ENCODE data around the gene PCSK6. TPM values are rescaled to one million over a fixed set of nuclear protein-coding genes. Genes with fewer than 3 reads are reported as not detected.
"Not testable (repeated sequence)": the region's sequence is repeated elsewhere in the genome, so short reads cannot be mapped to it uniquely, and the experiment has no call there.

The PCSK6 gene
- total RNA-seq, 1 donor from 2014 or later: 6.8 TPM

DNA sequence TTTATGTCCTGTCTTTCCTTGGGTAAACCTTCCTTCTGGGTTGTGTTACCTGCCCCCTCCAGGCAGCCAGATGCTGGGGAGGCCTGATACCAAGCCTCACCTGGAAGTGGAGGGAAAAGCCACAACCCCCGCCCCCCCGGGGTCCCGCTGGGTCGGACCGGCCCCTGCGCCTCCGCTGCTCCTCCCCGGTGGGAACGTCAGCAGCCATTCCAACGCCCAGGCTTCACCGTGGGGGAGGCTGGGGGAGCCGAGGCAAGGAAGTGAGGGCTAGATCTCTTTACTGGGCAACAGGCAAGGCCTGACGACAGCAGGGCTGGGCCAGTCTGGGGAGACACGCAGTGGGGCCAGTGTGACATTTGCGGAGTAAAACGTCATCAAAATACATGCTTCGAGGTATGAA, 141.5 kb downstream of the PCSK6 start:
- Histone ChIP-seq H3K4me3 (ENCODE audit: low read depth, low read length) (no peak overlapping the region), H3K27me3 (ENCODE audit: control insufficient read depth, insufficient read depth, low read length) (peaks cover 9% of the 10 kb centered on the region), H3K36me3 (ENCODE audit: control insufficient read depth, insufficient read depth, low read length) (no peaks in the 10 kb centered on the region)
- no peak for FAIRE-seq
- no peak for DNase-seq (ENCODE audit: low read depth)
- TF ChIP-seq, protein P1, sequence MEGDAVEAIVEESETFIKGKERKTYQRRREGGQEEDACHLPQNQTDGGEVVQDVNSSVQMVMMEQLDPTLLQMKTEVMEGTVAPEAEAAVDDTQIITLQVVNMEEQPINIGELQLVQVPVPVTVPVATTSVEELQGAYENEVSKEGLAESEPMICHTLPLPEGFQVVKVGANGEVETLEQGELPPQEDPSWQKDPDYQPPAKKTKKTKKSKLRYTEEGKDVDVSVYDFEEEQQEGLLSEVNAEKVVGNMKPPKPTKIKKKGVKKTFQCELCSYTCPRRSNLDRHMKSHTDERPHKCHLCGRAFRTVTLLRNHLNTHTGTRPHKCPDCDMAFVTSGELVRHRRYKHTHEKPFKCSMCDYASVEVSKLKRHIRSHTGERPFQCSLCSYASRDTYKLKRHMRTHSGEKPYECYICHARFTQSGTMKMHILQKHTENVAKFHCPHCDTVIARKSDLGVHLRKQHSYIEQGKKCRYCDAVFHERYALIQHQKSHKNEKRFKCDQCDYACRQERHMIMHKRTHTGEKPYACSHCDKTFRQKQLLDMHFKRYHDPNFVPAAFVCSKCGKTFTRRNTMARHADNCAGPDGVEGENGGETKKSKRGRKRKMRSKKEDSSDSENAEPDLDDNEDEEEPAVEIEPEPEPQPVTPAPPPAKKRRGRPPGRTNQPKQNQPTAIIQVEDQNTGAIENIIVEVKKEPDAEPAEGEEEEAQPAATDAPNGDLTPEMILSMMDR (IDR thresholded peaks at IDR 0.05; ENCODE audit: insufficient read depth, low read length, severe bottlenecking): no peak

DNA sequence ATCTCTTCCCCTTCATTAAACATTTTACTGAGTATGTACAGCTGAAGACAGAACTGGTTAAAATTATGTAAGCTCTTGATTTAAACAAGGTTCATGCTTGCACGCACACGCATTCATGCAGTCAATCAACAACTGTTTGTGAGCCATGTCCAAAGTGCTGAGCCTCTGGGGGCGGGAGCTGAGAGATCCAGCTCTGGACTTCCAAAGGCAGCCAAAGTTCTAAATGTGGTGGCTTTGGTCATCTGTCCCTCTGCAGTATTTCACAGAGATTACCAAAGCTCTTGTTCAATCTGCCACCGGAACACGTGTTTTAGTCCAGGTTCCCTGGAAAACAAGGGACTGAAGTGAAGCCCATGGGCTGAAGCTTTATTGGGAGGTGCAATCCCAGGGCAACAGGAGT, 142.1 kb downstream of the PCSK6 start:
- DNase-seq (ENCODE audit: low read depth) (no peak), FAIRE-seq (no peak)
- no peak overlapping the region for H3K4me3 ChIP-seq (ENCODE audit: low read depth, low read length)
- H3K36me3 ChIP-seq (ENCODE audit: control insufficient read depth, insufficient read depth, low read length): no peaks in the 10 kb centered on the region
- TF ChIP-seq, protein P1 (IDR thresholded peaks at IDR 0.05; ENCODE audit: insufficient read depth, low read length, severe bottlenecking): no peak
- H3K27me3 ChIP-seq (ENCODE audit: control insufficient read depth, insufficient read depth, low read length): peaks cover 9% of the 10 kb centered on the region

DNA sequence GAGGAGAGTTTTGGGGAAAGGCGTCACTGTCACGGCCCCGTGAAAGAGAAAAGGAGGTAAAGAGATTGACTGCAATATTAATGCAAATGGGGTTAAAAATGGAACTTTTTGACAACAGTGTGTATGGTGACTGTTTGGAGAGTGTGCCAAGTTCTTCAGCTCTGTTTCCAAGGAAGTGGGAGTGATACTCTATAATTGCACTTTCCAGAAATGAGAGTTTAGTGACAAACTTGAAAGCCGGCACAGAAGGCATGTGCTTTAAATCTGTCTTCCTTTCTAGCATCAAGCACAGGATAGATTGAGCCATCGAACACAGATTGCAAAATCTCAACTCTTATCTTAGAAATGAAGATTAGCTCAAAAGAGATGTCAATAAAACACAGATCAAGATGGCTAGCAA, 142.6 kb downstream of the PCSK6 start:
- H3K36me3 ChIP-seq (ENCODE audit: control insufficient read depth, insufficient read depth, low read length): no peaks in the 10 kb centered on the region
- TF ChIP-seq, protein P1 (IDR thresholded peaks at IDR 0.05; ENCODE audit: insufficient read depth, low read length, severe bottlenecking): no peak
- H3K4me3 ChIP-seq (ENCODE audit: low read depth, low read length): no peak overlapping the region
- no peak for FAIRE-seq
- DNase-seq (ENCODE audit: low read depth): no peak
- peaks cover 9% of the 10 kb centered on the region for H3K27me3 ChIP-seq (ENCODE audit: control insufficient read depth, insufficient read depth, low read length)

DNA sequence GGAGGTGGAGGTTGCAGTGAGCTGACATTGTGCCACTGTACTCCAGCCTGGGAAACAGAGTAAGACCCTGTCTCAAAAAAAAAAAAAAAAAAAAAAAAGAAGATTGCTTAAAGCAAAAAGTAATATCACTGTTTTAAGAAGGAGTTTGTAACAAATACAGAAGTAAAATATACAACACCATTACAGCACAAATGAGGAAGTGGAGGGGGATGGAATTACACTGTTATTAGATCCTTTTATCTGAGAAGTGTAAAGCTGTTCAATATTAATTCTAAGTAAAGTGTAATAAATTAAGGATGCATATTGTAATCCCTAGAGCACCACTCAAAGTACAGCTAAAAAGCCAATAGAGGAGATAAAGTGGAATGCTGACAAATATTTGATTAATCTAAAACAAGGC, 147.5 kb downstream of the PCSK6 start:
- DNase-seq (ENCODE audit: low read depth) (no peak), FAIRE-seq (no peak)
- TF ChIP-seq, protein P1 (IDR thresholded peaks at IDR 0.05; ENCODE audit: insufficient read depth, low read length, severe bottlenecking): no peak
- Histone ChIP-seq H3K27me3 (ENCODE audit: control insufficient read depth, insufficient read depth, low read length) (peaks cover 4% of the 10 kb centered on the region), H3K36me3 (ENCODE audit: control insufficient read depth, insufficient read depth, low read length) (no peaks in the 10 kb centered on the region), H3K4me3 (ENCODE audit: low read depth, low read length) (no peak overlapping the region)

DNA sequence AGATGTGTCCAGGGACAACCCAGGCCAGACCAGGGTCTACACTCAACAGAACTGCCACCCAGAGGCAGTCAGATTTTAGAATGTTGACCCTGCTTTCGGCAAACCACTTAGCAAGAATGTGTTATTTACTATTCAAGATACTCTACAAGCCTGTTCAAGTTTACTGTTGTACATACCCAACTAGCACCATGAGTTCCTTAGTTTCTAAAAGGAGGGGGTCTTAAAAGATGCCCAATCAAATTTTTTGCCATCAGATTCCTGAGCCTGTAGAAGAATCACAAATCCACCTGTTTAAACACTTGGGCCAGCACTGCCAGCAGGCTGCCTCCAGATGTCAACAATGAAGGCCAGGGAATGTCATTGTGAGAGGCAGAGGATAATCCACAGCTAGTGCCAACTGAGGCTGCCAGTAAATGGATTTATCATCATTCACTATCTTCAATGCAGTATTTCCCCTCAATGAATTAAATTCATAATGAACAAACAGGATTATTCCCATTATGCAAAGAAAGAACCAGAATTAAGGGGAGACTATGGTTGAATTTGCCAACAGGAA, 150.9 kb downstream of the PCSK6 start:
- H3K27me3 ChIP-seq (ENCODE audit: control insufficient read depth, insufficient read depth, low read length): no peaks in the 10 kb centered on the region
- FAIRE-seq: no peak
- DNase-seq (ENCODE audit: low read depth): no peak
- no peaks in the 10 kb centered on the region for H3K36me3 ChIP-seq (ENCODE audit: control insufficient read depth, insufficient read depth, low read length)
- TF ChIP-seq, protein P1 (IDR thresholded peaks at IDR 0.05; ENCODE audit: insufficient read depth, low read length, severe bottlenecking): no peak
- H3K4me3 ChIP-seq (ENCODE audit: low read depth, low read length): no peak overlapping the region

DNA sequence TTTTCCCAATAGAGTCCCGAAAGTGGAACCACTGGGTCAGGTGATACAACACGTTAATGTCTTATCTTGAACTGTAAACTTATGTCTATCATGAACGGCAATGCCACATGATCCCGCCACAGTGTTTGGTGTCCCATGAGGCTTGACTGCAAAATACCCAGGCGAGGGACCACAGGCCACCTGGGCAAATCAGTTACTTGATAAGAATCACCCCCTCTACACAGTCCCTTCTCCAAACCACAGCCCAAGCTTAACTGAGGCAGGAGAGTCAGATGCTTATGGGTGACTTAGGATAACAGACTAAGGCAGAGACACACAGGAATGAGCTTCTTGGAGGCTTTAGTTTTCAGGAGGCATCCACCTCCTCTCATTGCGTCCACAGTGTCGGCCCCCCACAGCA, 151.5 kb downstream of the PCSK6 start:
- Histone ChIP-seq H3K36me3 (ENCODE audit: control insufficient read depth, insufficient read depth, low read length) (no peaks in the 10 kb centered on the region), H3K4me3 (ENCODE audit: low read depth, low read length) (no peak overlapping the region), H3K27me3 (ENCODE audit: control insufficient read depth, insufficient read depth, low read length) (no peaks in the 10 kb centered on the region)
- DNase-seq (ENCODE audit: low read depth): no peak
- no peak for FAIRE-seq
- TF ChIP-seq, protein P1 (IDR thresholded peaks at IDR 0.05; ENCODE audit: insufficient read depth, low read length, severe bottlenecking): no peak

DNA sequence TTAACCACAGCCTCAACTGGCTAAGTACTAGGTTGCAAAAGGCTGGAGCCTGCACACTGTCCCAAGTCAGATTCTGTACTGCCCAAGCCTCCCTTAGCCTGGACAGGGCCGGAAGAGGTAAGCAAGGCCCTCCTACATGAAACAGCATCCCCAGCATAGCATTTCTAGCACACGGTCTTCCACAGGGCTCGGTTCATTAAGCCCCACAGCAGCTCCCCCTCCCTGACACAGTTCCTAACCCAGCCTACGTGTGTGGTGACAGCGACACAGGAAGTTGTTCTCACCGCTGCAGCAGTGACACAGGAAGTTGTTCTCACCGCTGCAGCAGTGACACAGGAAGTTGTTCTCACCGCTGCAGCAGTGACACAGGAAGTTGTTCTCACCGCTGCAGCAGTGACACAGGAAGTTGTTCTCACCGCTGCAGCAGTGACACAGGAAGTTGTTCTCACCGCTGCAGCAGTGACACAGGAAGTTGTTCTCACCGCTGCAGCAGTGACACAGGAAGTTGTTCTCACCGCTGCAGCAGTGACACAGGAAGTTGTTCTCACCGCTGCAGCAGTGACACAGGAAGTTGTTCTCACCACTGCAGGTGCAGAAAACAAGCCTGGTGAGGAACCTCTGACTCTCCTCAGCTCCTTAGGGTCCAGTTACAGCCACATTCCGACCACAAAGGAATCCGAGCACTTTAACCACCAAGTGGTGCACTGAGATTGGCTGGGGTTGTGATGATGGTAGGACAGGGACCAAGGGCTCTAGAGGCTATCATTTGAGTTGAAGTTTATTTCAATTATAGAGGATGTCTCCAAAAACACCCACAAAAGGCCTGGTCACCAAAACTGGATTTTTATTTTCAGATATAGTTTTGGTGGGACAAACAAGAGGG, 155.4 kb downstream of the PCSK6 start:
- DNase-seq (ENCODE audit: low read depth); H3K36me3 ChIP-seq (ENCODE audit: control insufficient read depth, insufficient read depth, low read length); H3K4me3 ChIP-seq (ENCODE audit: low read depth, low read length); FAIRE-seq; H3K27me3 ChIP-seq (ENCODE audit: control insufficient read depth, insufficient read depth, low read length): not testable (repeated sequence)

Data from bronchial epithelial cell (primary cell).